Measurements from ENCODE around the gene MAP3K14.

MAP3K14 gene

DNA sequence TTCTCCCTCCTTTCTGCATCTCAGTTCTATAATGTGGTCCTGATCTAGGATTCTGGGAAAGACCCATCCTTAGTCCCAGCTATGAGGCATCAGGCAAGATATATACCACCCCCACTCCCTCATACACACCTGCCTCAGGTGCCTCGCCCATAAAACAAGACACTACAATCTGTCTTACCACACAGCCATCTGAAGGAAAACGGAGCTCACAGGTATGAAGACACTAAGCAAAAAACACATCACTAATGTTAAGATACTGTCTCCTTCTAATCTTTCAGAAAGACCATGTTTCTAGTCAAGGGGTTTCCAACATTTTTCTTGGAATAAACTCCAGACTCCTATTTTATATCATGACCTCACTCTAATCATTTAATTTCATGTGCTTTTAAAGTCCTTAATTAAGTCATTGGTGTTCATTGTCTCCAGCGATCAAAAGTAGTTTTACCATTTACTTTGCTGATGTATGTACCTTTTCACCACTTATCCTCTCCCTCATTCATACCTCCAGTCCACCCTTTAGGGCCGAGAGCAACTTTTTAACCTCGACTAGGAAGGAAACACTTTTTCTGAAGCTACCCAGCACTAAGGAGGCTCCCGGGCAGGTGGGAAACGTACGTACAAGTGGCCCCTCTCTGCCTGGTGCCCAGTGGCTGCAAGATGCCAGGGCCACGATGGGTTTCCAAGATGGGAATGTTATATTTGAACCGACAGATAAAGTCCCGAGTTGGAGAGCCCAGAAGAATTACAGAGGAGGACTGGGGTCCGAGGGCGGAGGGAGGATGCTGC lies 979 bp downstream of the MAP3K14 start:
- TF ChIP-seq, protein P1, sequence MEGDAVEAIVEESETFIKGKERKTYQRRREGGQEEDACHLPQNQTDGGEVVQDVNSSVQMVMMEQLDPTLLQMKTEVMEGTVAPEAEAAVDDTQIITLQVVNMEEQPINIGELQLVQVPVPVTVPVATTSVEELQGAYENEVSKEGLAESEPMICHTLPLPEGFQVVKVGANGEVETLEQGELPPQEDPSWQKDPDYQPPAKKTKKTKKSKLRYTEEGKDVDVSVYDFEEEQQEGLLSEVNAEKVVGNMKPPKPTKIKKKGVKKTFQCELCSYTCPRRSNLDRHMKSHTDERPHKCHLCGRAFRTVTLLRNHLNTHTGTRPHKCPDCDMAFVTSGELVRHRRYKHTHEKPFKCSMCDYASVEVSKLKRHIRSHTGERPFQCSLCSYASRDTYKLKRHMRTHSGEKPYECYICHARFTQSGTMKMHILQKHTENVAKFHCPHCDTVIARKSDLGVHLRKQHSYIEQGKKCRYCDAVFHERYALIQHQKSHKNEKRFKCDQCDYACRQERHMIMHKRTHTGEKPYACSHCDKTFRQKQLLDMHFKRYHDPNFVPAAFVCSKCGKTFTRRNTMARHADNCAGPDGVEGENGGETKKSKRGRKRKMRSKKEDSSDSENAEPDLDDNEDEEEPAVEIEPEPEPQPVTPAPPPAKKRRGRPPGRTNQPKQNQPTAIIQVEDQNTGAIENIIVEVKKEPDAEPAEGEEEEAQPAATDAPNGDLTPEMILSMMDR (IDR thresholded peaks at IDR 0.05; ENCODE audit: low read length): no peak
- TF ChIP-seq EZH2phosphoT487 (IDR thresholded peaks at IDR 0.05; ENCODE audit: low read length): no peak
- TF ChIP-seq EZH2 (optimal IDR thresholded peaks at IDR 0.05; ENCODE audit: low read depth, low read length): no peak
- Histone ChIP-seq H3F3A (ENCODE audit: insufficient read depth, low read length) (peaks cover 61% of the 10 kb centered on the region), H3K27me3 (replicated peaks; ENCODE audit: insufficient read depth, low read length) (no peaks in the 10 kb centered on the region), H3K9me3 (replicated peaks; ENCODE audit: insufficient read depth, low read length) (no peaks in the 10 kb centered on the region), H3K79me2 (ENCODE audit: low read length) (peaks cover 52% of the 10 kb centered on the region), H3K36me3 (replicated peaks; ENCODE audit: insufficient read depth, low read length) (no peaks in the 10 kb centered on the region), H3K9ac (ENCODE audit: low read length) (peak overlapping the region; percentile 81), H3K4me3 (ENCODE audit: low read length) (peak overlapping the region; percentile 68), H3K4me2 (ENCODE audit: low read depth, low read length) (peak overlapping the region; percentile 87), H3K9me2 (replicated peaks; ENCODE audit: insufficient read depth, low read length) (no peaks in the 10 kb centered on the region), H3K27ac (ENCODE audit: low read length) (peak overlapping the region; percentile 93; the same call in 1 of the 2 replicates), H2AFZ (ENCODE audit: low read length) (no peak overlapping the region; the same call in 1 of the 2 replicates), H4K20me1 (ENCODE audit: insufficient read depth, low read length) (no peaks in the 10 kb centered on the region), H3K4me1 (ENCODE audit: low read length) (peaks cover 49% of the 10 kb centered on the region)
- no peak for DNase-seq

DNA sequence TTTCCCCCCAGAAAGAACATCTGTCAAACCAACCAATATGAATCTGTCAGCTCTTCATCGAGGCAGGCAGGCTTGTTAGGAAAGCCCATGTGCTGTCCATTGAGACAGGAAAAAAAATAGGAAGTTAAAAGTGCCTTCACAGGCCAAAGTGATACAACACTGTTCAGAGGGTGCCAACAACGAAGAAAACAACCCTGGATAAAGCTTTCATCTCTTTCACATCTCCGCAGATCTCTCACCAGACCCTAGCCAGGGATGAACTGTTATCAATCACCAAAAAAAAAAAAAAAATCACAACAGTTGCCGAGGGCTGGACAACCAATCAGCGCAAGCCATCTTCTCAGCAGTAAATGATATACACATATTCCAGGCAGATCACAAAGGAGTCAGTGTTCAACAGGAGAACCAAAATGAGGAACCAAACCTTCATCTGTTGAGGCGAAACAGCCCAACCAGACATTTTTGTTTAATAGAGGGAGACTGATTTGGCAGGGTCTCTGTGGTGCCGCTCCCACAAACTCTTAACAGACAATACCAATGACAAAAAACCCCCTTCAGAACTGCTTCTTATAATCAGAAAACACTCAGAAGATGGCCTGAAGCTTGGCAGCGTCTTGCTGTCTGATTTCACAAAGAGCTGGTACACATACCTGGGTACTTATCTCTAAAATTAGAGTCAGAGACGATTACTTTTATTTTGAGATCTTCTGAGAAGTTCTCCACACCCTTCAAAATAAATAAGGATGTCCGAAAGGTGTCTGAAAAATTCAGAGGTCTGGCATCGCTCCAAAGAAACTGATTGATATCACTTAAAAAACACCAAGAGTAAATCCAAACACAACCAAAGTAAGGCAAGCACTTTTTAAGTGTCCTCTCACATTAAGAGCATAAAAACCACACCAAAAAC lies 1.8 kb downstream of the MAP3K14 start:
- H3K4me3 ChIP-seq (ENCODE audit: low read length): peak overlapping the region; percentile 68
- H3K27ac ChIP-seq (ENCODE audit: low read length): peak overlapping the region; percentile 93; the same call in 1 of the 2 replicates
- H3K9ac ChIP-seq (ENCODE audit: low read length): peak overlapping the region; percentile 81
- no peaks in the 10 kb centered on the region for H3K27me3 ChIP-seq (replicated peaks; ENCODE audit: insufficient read depth, low read length)
- no peak overlapping the region for H2AFZ ChIP-seq (ENCODE audit: low read length)
- no peaks in the 10 kb centered on the region for H3K36me3 ChIP-seq (replicated peaks; ENCODE audit: insufficient read depth, low read length)
- H3K4me1 ChIP-seq (ENCODE audit: low read length): peaks cover 50% of the 10 kb centered on the region
- H3K9me3 ChIP-seq (replicated peaks; ENCODE audit: insufficient read depth, low read length): no peaks in the 10 kb centered on the region
- H3K9me2 ChIP-seq (replicated peaks; ENCODE audit: insufficient read depth, low read length): no peaks in the 10 kb centered on the region
- TF ChIP-seq, protein P1 (IDR thresholded peaks at IDR 0.05; ENCODE audit: low read length): no peak
- TF ChIP-seq EZH2 (optimal IDR thresholded peaks at IDR 0.05; ENCODE audit: low read depth, low read length) (no peak), EZH2phosphoT487 (IDR thresholded peaks at IDR 0.05; ENCODE audit: low read length) (no peak)
- H4K20me1 ChIP-seq (ENCODE audit: insufficient read depth, low read length): no peaks in the 10 kb centered on the region
- peaks cover 61% of the 10 kb centered on the region for H3K79me2 ChIP-seq (ENCODE audit: low read length)
- peak; percentile 30 for DNase-seq
- peak overlapping the region; percentile 87 for H3K4me2 ChIP-seq (ENCODE audit: low read depth, low read length)
- H3F3A ChIP-seq (ENCODE audit: insufficient read depth, low read length): peaks cover 64% of the 10 kb centered on the region

DNA sequence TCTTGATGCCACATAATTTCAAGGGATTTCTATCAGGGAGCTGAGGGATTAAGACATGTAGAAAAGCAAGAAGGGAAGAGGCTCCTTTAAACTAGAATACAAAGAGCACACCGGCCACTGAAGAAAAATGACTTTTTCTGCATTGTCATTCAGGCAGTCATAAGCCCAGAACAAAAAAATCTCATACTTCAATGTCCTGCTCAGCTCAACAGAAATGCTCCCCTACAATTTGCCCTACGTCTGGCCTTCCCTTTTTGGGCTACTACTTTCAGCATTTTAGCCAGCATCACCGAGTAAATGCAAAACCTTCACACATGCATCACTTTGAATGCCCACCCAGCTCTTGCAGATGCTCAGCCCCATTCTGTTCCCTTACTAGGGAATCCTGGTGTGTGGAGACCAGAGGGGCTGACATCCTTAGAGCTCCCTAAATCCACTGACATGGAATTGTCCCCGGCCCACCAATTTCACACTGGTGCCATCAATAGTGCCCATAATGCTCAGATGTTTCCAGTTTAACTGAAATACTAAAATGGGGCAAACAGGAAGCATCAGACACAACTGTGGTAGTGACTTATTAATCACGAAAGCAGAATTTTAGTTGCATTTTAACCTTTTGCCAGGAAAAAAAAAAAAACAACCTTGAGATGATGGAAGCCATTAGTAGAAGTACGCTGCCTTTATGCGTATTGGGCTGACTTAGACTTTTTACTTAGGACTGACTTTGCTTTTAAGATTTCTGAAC lies 2.7 kb downstream of the MAP3K14 start:
- Histone ChIP-seq H4K20me1 (ENCODE audit: insufficient read depth, low read length) (no peaks in the 10 kb centered on the region), H3F3A (ENCODE audit: insufficient read depth, low read length) (peaks cover 64% of the 10 kb centered on the region), H3K9me2 (replicated peaks; ENCODE audit: insufficient read depth, low read length) (no peaks in the 10 kb centered on the region), H3K9me3 (replicated peaks; ENCODE audit: insufficient read depth, low read length) (no peaks in the 10 kb centered on the region), H3K9ac (ENCODE audit: low read length) (peak overlapping the region; percentile 81), H3K4me3 (ENCODE audit: low read length) (peak overlapping the region; percentile 68), H3K4me2 (ENCODE audit: low read depth, low read length) (peak overlapping the region; percentile 87), H2AFZ (ENCODE audit: low read length) (no peak overlapping the region), H3K79me2 (ENCODE audit: low read length) (peaks cover 69% of the 10 kb centered on the region), H3K27ac (ENCODE audit: low read length) (peak overlapping the region; percentile 93; the same call in 1 of the 2 replicates), H3K4me1 (ENCODE audit: low read length) (peaks cover 50% of the 10 kb centered on the region), H3K36me3 (replicated peaks; ENCODE audit: insufficient read depth, low read length) (no peaks in the 10 kb centered on the region), H3K27me3 (replicated peaks; ENCODE audit: insufficient read depth, low read length) (no peaks in the 10 kb centered on the region)
- no peak for DNase-seq
- TF ChIP-seq, protein P1 (IDR thresholded peaks at IDR 0.05; ENCODE audit: low read length): no peak
- TF ChIP-seq EZH2phosphoT487 (IDR thresholded peaks at IDR 0.05; ENCODE audit: low read length): no peak

All from MM.1S (cell line).